H9 (cell line): ENCODE measurements around the gene ZBTB48. TPM values are rescaled to one million over a fixed set of nuclear protein-coding genes. Genes with fewer than 3 reads are reported as not detected.

ENCODE experiments used
- DNase-seq: peaks from one replicate; pipeline ENCODE4 v3.0.0-alpha.2; 2017
- H2AFZ ChIP-seq: one replicate; pipeline ENCODE4 v1.6.1; 2013; ENCODE audit warnings: mild to moderate bottlenecking, low read length, control low read depth, moderate library complexity
- H2AK5ac ChIP-seq: 2 replicates; pipeline ENCODE4 v1.6.1; 2013; ENCODE audit warnings: low read length, control low read depth, mixed read lengths; ENCODE audit not compliant: insufficient read length
- H2BK120ac ChIP-seq: one replicate; pipeline ENCODE4 v1.6.1; 2013; ENCODE audit warnings: low read depth, mild to moderate bottlenecking, low read length, control low read depth, inconsistent platforms; ENCODE audit not compliant: poor library complexity, severe bottlenecking
- H2BK12ac ChIP-seq: 2 replicates; pipeline ENCODE4 v1.6.1; 2013; ENCODE audit warnings: low read length, control low read depth, mixed read lengths, low read depth; ENCODE audit not compliant: insufficient read length
- H2BK15ac ChIP-seq: 2 replicates; pipeline ENCODE4 v1.6.1; 2013; ENCODE audit warnings: low read depth, low read length, control low read depth
- H2BK20ac ChIP-seq: one replicate; pipeline ENCODE4 v1.6.1; 2013; ENCODE audit warnings: low read depth, mild to moderate bottlenecking, low read length, control low read depth, inconsistent platforms; ENCODE audit not compliant: poor library complexity, severe bottlenecking
- H2BK5ac ChIP-seq: 2 replicates; pipeline ENCODE4 v1.6.1; 2013; ENCODE audit warnings: low read length, control low read depth, mixed read lengths; ENCODE audit not compliant: insufficient read length
- H3K14ac ChIP-seq: 2 replicates; pipeline ENCODE4 v1.6.1; 2013; ENCODE audit warnings: low read length, control low read depth; ENCODE audit not compliant: insufficient read depth
- H3K18ac ChIP-seq: 2 replicates; pipeline ENCODE4 v1.6.1; 2013; ENCODE audit warnings: low read depth, mild to moderate bottlenecking, mixed read lengths, low read length, control low read depth; ENCODE audit not compliant: insufficient read length
- H3K23ac ChIP-seq: 2 replicates; pipeline ENCODE4 v1.6.1; 2013; ENCODE audit warnings: low read length, control low read depth, mixed read lengths, low read depth; ENCODE audit not compliant: insufficient read length
- H3K23me2 ChIP-seq: 2 replicates; pipeline ENCODE4 v1.6.1; 2013; ENCODE audit warnings: low read depth, mild to moderate bottlenecking, mixed read lengths, low read length, control low read depth; ENCODE audit not compliant: insufficient read length, poor library complexity, severe bottlenecking
- H3K27ac ChIP-seq: 2 replicates; pipeline ENCODE4 v1.5.1; 2013; ENCODE audit warnings: low read length, control low read depth, mixed read lengths, low read depth; ENCODE audit not compliant: insufficient read length
- H3K27me3 ChIP-seq: 2 replicates; pipeline ENCODE4 v1.6.1; 2013; ENCODE audit warnings: low read length, control low read depth, inconsistent platforms; ENCODE audit not compliant: insufficient read depth
- H3K4ac ChIP-seq: 2 replicates; pipeline ENCODE4 v1.6.1; 2013; ENCODE audit warnings: low read depth, mild to moderate bottlenecking, control low read depth, inconsistent platforms, low read length, moderate library complexity
- H3K4me1 ChIP-seq: 2 replicates; pipeline ENCODE4 v1.6.1; 2013; ENCODE audit warnings: low read length, control low read depth, inconsistent platforms; ENCODE audit not compliant: insufficient read depth
- H3K4me2 ChIP-seq: 2 replicates; pipeline ENCODE4 v1.6.1; 2013; ENCODE audit warnings: low read length, control low read depth, mixed read lengths; ENCODE audit not compliant: insufficient read length, insufficient read depth
- H3K56ac ChIP-seq: 2 replicates; pipeline ENCODE4 v1.6.1; 2013; ENCODE audit warnings: low read depth, mild to moderate bottlenecking, mixed read lengths, low read length, control low read depth; ENCODE audit not compliant: insufficient read length
- H3K79me1 ChIP-seq: 2 replicates; pipeline ENCODE4 v1.6.1; 2013; ENCODE audit warnings: low read depth, mild to moderate bottlenecking, moderate library complexity, low read length, control low read depth, inconsistent platforms; ENCODE audit not compliant: insufficient read depth, poor library complexity, severe bottlenecking
- H3K79me2 ChIP-seq: 2 replicates; pipeline ENCODE4 v1.6.1; 2013; ENCODE audit warnings: low read length, control low read depth, inconsistent platforms; ENCODE audit not compliant: insufficient read depth
- H3K9ac ChIP-seq: 2 replicates; pipeline ENCODE4 v1.6.1; 2013; ENCODE audit warnings: low read length, control low read depth, mixed read lengths; ENCODE audit not compliant: insufficient read length; ENCODE audit errors: extremely low read depth
- H3K9me3 ChIP-seq: one replicate; pipeline ENCODE4 v1.6.1; 2013; ENCODE audit warnings: low read depth, low read length, inconsistent platforms; ENCODE audit not compliant: control insufficient read depth
- H3T11ph ChIP-seq: one replicate; pipeline ENCODE4 v1.6.1; 2013; ENCODE audit warnings: mild to moderate bottlenecking, low read length, control low read depth, inconsistent platforms
- H4K20me1 ChIP-seq: one replicate; pipeline ENCODE4 v1.6.1; 2013; ENCODE audit not compliant: control insufficient read depth, insufficient read length, insufficient read depth
- H4K5ac ChIP-seq: 2 replicates; pipeline ENCODE4 v1.6.1; 2013; ENCODE audit warnings: low read depth, mild to moderate bottlenecking, mixed read lengths, low read length, control low read depth; ENCODE audit not compliant: insufficient read length
- H4K8ac ChIP-seq: replicated peaks from 2 replicates; pipeline ENCODE4 v1.6.1; 2013; ENCODE audit warnings: low read length, control low read depth, mixed read lengths, low read depth; ENCODE audit not compliant: insufficient read length
- H4K91ac ChIP-seq: 2 replicates; pipeline ENCODE4 v1.6.1; 2013; ENCODE audit warnings: low read depth, mild to moderate bottlenecking, moderate library complexity, mixed read lengths, low read length, control low read depth; ENCODE audit not compliant: insufficient read length
- H3K27ac Mint-ChIP-seq, 3 experiments: 2 replicates in 2 of 3; 3 replicates in 1 of 3; pipeline ENCODE4 v1.8.0; 2020 to 2021; ENCODE audit warnings: mixed read lengths in 3 of 3, mild to moderate bottlenecking in 1 of 3, moderate library complexity in 1 of 3
- H3K27me3 Mint-ChIP-seq: 2 replicates; pipeline ENCODE4 v1.8.0; 2021; ENCODE audit warnings: low read depth, mild to moderate bottlenecking, moderate library complexity, mixed read lengths
- H3K36me3 Mint-ChIP-seq, 3 experiments: 2 replicates in 2 of 3; 3 replicates in 1 of 3; pipeline ENCODE4 v1.8.0; 2020 to 2021; ENCODE audit warnings: low read depth in 3 of 3, mixed read lengths in 3 of 3; ENCODE audit not compliant: insufficient read depth in 1 of 3
- H3K4me1 Mint-ChIP-seq, 2 experiments: 2 replicates each; pipeline ENCODE4 v1.8.0; 2020; ENCODE audit warnings: mixed read lengths in 2 of 2
- H3K4me3 Mint-ChIP-seq, 2 experiments: 2 replicates in 1 of 2; 3 replicates in 1 of 2; pipeline ENCODE4 v1.8.0; 2020 to 2021; ENCODE audit warnings: mild to moderate bottlenecking in 2 of 2, mixed read lengths in 2 of 2, moderate library complexity in 1 of 2
- H3K9me3 Mint-ChIP-seq, 2 experiments: 2 replicates in 1 of 2; 3 replicates in 1 of 2; pipeline ENCODE4 v1.8.0; 2020; ENCODE audit warnings: mild to moderate bottlenecking in 2 of 2, mixed read lengths in 2 of 2, moderate library complexity in 1 of 2
- CTCF ChIP-seq: fragments of 200-600 bp; sonication (generic); conservative IDR thresholded peaks from 3 replicates; pipeline ENCODE4 v1.8.0; 2021; ENCODE audit warnings: antibody characterized with exemption, mild to moderate bottlenecking
- WGBS: extraction: QIAGEN DNeasy Blood & Tissue Kit; methylation state at CpG from one replicate; pipeline ENCODE4 v1.1.7; 2013; ENCODE audit warnings: missing lambda C conversion rate, low lambda C conversion rate, mixed read lengths; ENCODE audit not compliant: insufficient read length; ENCODE audit errors: extremely low coverage; 5-methylcytosine and 5-hydroxymethylcytosine counted together
- total RNA-seq: library from RNA; stranded (reverse); gene quantifications from 2 replicates; pipeline ENCODE4 v1.2.1, GENCODE V29; 2021

ZBTB48 gene
- total RNA-seq, 1 experiment from 2014 or later = 33.2 TPM

GRCh38 chr1:6602669-6603237 is 23.0 kb downstream of the ZBTB48 start, which contains the start of gene KLHL21:
KLHL21 (minus strand) TSS chr1:6602869; CDS start chr1:6602817, 52 bp downstream.
- TF ChIP-seq CTCF = no peak
- peak within 1 kb of the TSS; percentile 87 to 98 (median 91); a peak in 4 of 7 replicates for H3K27ac Mint-ChIP-seq
- Histone ChIP-seq H3K56ac (no peak within 1 kb of the TSS), H2AFZ (no peak within 1 kb of the TSS), H2BK20ac (no peak within 1 kb of the TSS), H3K4ac (peak within 1 kb of the TSS; percentile 93; the same call in 1 of the 2 replicates), H3K14ac (peak within 1 kb of the TSS; percentile 96), H4K8ac (no peak within 1 kb of the TSS), H3K27ac (peak within 1 kb of the TSS; percentile 46), H3K23ac (no peak within 1 kb of the TSS), H2BK5ac (no peak within 1 kb of the TSS), H3K18ac (peak within 1 kb of the TSS; percentile 97), H2AK5ac (no peak within 1 kb of the TSS), H4K91ac (no peak within 1 kb of the TSS), H3K9ac (peak within 1 kb of the TSS; percentile 69), H3K79me1 (no peaks in the 10 kb centered on the region), H3K27me3 (no peaks in the 10 kb centered on the region), H2BK12ac (peak within 1 kb of the TSS; percentile 68), H4K5ac (peak within 1 kb of the TSS; percentile 13), H3K9me3 (no peaks in the 10 kb centered on the region), H2BK120ac (peak within 1 kb of the TSS; percentile 99), H3K79me2 (peaks cover 18% of the 10 kb centered on the region; the same call in 1 of the 2 replicates), H3T11ph (peak within 1 kb of the TSS; percentile 78), H3K4me2 (peak within 1 kb of the TSS; percentile 83), H2BK15ac (no peak within 1 kb of the TSS), H3K23me2 (peaks cover 21% of the 10 kb centered on the region), H4K20me1 (peaks cover 2% of the 10 kb centered on the region), H3K4me1 (no peaks in the 10 kb centered on the region)
- no peaks in the 10 kb centered on the region; a peak in 1 of 5 replicates for H3K9me3 Mint-ChIP-seq
- peak; percentile 80 for DNase-seq
- no peaks in the 10 kb centered on the region for H3K27me3 Mint-ChIP-seq
- peak within 1 kb of the TSS; percentile 88 to 94 for H3K4me3 Mint-ChIP-seq
- no CpG with 5 or more reads among the region's 84 CpGs for WGBS
- H3K4me1 Mint-ChIP-seq = peaks cover 26 to 29% of the 10 kb centered on the region in 2 experiments
- H3K36me3 Mint-ChIP-seq = peaks cover 7 to 24% (median 15%) of the 10 kb centered on the region in 3 experiments
